GM12873 (cell line): ENCODE results near the gene TSHZ1.

Experiments
- CTCF ChIP-seq: IDR thresholded peaks from 2 replicates; pipeline ENCODE4 v1.5.1; 2012; ENCODE audit warnings: low read depth, mild to moderate bottlenecking, moderate library complexity, low read length, control low read depth; ENCODE audit not compliant: insufficient read depth; ENCODE audit errors: missing control alignments

Gene TSHZ1

GRCh38 chr18:75314117-75314516 lies 103.5 kb downstream of the TSHZ1 start:
- TF ChIP-seq CTCF: no peak

- no peak for TF ChIP-seq CTCF
Observed at GRCh38 chr18:75314606-75315005, 104.0 kb downstream of the TSHZ1 start.

GRCh38 chr18:75316223-75316622 lies 105.6 kb downstream of the TSHZ1 start:
- TF ChIP-seq CTCF: no peak

DNA sequence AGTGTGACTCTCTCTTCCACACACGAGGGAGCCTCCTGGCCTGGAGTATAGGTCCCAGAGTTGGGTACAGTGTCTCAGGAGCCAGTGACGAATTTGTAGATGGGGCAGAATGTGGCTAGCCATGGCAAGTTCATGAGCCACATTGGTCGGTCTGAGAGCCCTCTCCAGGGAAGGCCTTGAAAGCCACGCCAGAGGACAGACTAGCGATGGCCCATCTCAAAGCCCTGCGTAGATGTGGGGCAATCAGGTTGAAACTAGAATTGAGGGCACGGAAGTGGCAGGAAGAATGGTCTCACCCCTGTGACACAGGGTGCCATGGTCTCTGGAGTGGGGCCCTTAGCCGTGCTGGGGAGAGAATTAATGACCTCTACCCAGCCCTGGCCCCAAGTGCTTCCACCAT lies 106.2 kb downstream of the TSHZ1 start:
- TF ChIP-seq CTCF: no peak

- TF ChIP-seq CTCF: no peak
Observed at GRCh38 chr18:75317300-75317699, 106.7 kb downstream of the TSHZ1 start.

- TF ChIP-seq CTCF: no peak
Observed at GRCh38 chr18:75317703-75318102, 107.1 kb downstream of the TSHZ1 start.

DNA sequence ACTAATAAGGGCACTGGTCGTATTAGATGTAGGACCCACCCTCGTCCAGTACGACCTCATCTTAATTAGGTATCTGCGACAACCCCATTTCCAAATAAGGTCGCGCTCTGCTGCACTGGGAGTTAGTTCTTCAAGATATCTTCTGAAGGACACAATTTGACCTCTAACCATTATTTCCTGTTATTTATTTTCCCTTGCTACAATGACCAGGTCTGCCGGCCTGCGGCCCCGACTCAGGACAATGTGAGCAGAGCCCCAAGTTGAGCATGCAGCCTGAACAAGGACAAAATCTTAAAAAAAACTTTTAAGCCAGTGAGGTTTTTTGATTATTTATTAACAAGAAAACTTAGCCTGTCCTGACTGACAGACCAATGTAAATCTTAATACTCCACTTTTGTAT lies 109.3 kb downstream of the TSHZ1 start:
- no peak for TF ChIP-seq CTCF

GRCh38 chr18:75320506-75320905 lies 109.9 kb downstream of the TSHZ1 start:
- no peak for TF ChIP-seq CTCF
